Measurements from ENCODE around the gene CARNS1.

GRCh38 chr11:67440229-67441097, 25.0 kb downstream of the CARNS1 start:
- TF ChIP-seq CTCF (IDR thresholded peaks at IDR 0.05; ENCODE audit: low read depth, low read length, missing input control) (no peak), HNF4A (conservative IDR thresholded peaks at IDR 0.05) (no peak), GABPA (IDR thresholded peaks at IDR 0.05 in 1 of 2, conservative IDR thresholded peaks at IDR 0.05 in 1 of 2) (no peak), ATF3 (IDR thresholded peaks at IDR 0.05) (no peak), TAF1 (conservative IDR thresholded peaks at IDR 0.05) (no peak), EGR1 (IDR thresholded peaks at IDR 0.05; ENCODE audit: low read depth in 2 of 2) (no peak), JUND (IDR thresholded peaks at IDR 0.05) (no peak)

All from liver (tissue), 3 donors.